ENCODE results near the gene SLC37A1. TPM values are rescaled to one million over a fixed set of nuclear protein-coding genes. Genes with fewer than 3 reads are reported as not detected.
A peak's percentile ranks its signal among the peaks of the same experiment; 100 is the strongest.

The SLC37A1 gene
- total RNA-seq, 3 donors from 2014 or later = 16.3 to 22.1 (median 20.2) TPM

DNA sequence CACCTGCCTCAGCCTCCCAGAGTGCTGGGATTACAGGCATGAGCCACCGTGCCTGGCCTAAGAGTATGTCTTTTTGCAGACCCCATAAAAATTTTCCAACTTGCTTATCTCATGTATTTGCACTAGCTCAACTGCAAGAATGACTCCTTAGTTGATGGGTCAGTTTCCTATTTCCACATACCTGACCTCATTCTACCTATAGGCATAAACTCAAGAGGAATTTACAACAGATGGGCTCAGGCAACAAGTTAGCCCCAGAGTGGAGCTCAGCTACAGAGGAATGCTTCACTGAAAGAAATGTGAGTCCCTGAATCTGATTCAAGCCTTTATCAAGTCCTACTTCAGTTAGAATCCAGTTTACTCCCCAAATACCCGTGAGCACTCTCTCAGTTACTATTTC, 5.3 kb upstream of the SLC37A1 start:
- no peaks in the 10 kb centered on the region for H3K9me3 Mint-ChIP-seq
- H3K4me3 Mint-ChIP-seq = no peak overlapping the region
- H3K4me1 Mint-ChIP-seq (ENCODE audit: low read depth) = peaks cover 3% of the 10 kb centered on the region
- ATAC-seq (no peak), DNase-seq (no peak)
- H3K27me3 Mint-ChIP-seq (ENCODE audit: low read depth) = no peaks in the 10 kb centered on the region
- H3K36me3 Mint-ChIP-seq (ENCODE audit: insufficient read depth) = no peaks in the 10 kb centered on the region

DNA sequence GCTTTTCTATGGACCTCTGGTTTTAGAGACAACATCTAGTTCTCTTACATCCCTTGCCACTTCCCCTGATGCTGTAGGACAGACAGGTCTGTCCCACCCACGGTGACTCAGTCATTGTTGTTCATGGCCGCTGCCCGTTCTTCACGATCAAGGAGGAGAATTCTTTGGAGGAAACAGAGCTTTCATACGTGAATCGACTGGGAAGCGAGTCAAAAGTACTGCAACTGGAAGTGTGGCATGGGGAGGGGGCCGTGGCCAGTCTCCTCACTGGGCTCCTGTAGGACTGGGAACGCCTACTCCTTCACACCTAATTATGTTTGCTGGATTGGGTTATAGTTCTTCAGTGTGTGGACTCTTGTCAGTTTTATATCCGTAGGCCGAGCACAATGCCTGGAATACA, 4.4 kb upstream of the SLC37A1 start:
- Mint-ChIP-seq H3K4me1 (ENCODE audit: low read depth) (no peaks in the 10 kb centered on the region), H3K9me3 (no peaks in the 10 kb centered on the region), H3K4me3 (no peak overlapping the region), H3K36me3 (ENCODE audit: insufficient read depth) (no peaks in the 10 kb centered on the region), H3K27me3 (ENCODE audit: low read depth) (no peaks in the 10 kb centered on the region)
- ATAC-seq (no peak), DNase-seq (no peak)

DNA sequence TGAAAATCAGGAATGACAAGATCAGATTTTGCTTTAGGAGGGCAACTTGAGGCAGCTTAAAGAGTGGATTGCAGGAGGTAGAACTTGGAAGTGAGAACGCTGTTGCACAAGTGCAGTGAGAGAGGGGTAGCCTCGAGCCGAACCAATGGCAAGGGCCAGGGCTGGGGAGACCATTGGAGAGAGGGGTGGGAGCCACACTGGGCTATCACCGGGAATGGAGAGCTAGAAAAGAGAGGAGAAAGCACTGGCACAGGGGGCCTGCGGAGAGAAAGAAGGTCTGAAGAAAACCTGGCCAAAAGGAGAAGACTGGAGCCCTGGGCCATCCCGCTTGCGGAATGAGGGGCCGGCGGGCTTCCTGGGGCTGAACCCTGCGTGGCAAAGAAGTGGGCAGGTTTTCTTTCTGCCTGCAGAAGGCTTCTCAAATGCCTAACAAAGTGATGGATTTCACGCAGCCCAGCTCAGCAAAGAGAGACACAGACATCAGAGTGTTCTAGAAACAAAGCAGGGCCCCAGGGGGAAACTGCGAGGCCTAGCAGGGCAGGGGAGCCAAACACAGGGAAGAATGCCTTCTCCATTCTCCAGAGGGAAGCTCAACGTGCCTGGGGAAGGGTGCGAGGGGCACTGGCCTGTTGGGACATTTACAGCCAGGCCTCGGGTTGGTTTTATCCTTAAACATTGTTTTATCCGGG, 1.2 kb upstream of the SLC37A1 start:
- Mint-ChIP-seq H3K4me1 (ENCODE audit: low read depth) (peaks cover 23% of the 10 kb centered on the region), H3K4me3 (peak overlapping the region; percentile 82), H3K9me3 (no peaks in the 10 kb centered on the region), H3K36me3 (ENCODE audit: insufficient read depth) (peaks cover 6% of the 10 kb centered on the region), H3K27me3 (ENCODE audit: low read depth) (no peaks in the 10 kb centered on the region)
- ATAC-seq (no peak), DNase-seq (no peak)

DNA sequence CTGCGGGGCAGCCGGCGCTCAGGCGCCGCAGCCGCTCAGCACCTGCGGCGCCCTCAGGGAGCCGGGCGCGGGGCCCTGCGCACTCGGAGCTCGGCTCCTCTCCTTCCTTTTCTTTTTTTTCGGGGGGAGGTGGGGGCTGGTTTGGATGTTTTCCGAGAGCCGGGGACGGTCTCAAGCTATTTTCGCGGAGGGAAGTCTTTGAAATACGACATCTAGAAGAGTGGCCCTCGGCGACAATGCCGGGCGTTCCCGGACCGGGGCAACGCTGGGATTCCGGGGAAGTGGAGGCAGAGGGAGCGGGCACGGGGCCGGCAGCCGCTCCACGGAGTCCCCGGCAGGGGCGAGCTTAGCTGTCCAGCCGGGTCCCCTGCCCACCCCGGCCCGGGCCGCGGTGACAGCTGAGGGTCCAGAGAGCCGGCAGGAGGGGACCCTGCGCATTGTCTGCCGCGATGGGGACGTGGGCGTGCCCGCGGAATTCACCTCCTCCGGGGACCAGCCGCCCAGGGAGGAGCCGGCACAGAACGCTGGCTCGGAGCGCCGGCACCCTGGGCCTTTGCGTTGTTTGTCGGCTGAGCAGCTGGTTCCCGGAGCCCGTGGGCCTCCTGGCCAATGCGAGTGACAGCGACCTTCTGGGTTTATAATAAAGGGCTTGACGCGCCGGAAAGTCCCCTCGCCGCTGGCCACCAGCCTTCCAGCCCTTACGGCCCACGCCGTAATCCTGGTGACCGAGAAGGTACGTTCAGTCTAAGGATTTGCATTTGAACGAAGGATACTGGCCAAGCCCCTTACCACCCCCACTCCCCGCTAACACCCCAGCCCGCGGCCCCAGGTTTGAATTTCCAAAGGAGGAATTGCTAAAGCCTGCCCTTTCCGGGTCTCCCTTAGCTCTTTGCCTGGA, 582 bp downstream of the SLC37A1 start:
- ATAC-seq = peak; percentile 81
- peak; percentile 66 for DNase-seq
- no peaks in the 10 kb centered on the region for H3K27me3 Mint-ChIP-seq (ENCODE audit: low read depth)
- H3K4me3 Mint-ChIP-seq = peak overlapping the region; percentile 84
- peaks cover 15% of the 10 kb centered on the region for H3K36me3 Mint-ChIP-seq (ENCODE audit: insufficient read depth)
- H3K4me1 Mint-ChIP-seq (ENCODE audit: low read depth) = peaks cover 25% of the 10 kb centered on the region
- H3K9me3 Mint-ChIP-seq = no peaks in the 10 kb centered on the region

DNA sequence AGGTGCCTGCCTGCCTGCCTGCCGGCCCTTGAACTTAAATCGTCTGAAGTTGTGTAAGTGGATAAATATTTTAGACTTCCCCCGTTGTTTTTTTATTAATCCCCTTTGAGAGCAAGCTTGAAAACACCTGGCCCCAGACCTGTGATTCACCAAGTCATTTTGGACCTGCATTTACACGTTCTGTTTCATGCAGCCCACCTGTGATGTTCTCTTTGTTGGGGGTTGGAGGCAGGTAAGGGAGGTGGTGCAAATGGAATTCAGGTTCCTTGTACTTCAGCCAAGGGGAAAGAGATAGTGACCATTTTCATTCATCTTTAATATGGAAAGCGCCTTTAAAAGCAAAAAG, 1.2 kb downstream of the SLC37A1 start:
- Mint-ChIP-seq H3K4me3 (peak overlapping the region; percentile 84), H3K27me3 (ENCODE audit: low read depth) (no peaks in the 10 kb centered on the region), H3K4me1 (ENCODE audit: low read depth) (peaks cover 25% of the 10 kb centered on the region), H3K36me3 (ENCODE audit: insufficient read depth) (peaks cover 20% of the 10 kb centered on the region), H3K9me3 (no peaks in the 10 kb centered on the region)
- ATAC-seq (no peak), DNase-seq (no peak)

DNA sequence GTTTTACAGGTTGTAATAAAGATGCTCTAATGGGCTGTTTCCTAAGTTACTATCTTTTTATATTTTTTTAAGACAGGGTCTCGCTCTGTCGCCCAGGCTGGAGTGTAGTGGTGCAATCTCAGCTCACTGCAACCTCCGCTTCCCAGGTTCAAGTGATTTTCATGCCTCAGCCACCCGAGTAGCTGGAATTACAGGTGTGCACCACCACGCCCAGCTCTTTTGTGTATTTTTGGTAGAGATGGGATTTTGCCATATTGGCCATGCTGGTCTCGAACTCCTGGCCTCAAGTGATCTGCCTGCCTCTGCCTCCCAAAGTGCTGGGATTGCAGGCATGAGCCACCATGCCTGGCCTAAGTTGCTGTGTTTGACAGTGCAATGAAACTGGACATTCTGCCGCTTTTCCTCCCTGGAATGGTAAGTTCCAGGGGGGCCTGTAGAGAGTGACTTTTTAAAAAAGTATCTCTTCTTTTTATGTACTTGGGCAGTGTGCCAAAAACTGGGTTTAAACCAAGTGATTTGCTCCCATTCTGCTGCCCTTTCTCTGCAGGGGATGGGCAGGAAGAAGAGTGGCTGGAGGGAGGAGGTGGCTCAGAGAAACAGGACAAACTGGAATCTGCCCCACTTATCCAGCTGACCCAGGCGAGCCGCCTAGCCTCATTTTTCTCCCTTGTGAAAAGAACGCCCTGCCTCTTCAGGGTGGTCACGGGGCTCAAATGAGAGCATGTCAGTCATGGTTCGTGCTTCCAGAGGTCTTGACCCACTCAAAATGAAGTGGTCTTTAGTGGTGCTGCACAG, 2.3 kb downstream of the SLC37A1 start:
- H3K9me3 Mint-ChIP-seq = no peaks in the 10 kb centered on the region
- DNase-seq = no peak
- peaks cover 25% of the 10 kb centered on the region for H3K4me1 Mint-ChIP-seq (ENCODE audit: low read depth)
- H3K27me3 Mint-ChIP-seq (ENCODE audit: low read depth) = no peaks in the 10 kb centered on the region
- H3K36me3 Mint-ChIP-seq (ENCODE audit: insufficient read depth) = peaks cover 26% of the 10 kb centered on the region
- no peak for ATAC-seq
- H3K4me3 Mint-ChIP-seq = peak overlapping the region; percentile 84

DNA sequence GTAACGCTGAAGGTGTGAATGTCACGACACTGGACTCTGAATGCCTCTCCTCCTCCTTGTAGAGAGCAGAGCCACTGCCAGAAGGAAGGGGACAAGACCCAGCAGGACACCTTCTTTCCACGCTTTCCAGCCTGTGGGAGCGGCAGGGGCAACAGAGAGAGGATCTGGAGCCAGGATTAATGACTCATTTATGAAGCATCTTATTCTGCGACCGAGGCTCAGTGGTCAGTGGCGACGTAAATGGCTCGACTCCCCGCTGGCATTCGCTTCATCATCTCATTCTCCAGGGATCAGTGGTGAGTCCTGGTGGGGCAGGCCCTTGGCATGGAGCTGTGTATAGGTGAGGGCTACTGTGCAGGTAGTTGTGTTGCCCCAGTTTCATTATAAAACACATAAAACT, 4.6 kb downstream of the SLC37A1 start:
- peaks cover 25% of the 10 kb centered on the region for H3K4me1 Mint-ChIP-seq (ENCODE audit: low read depth)
- DNase-seq (no peak), ATAC-seq (no peak)
- H3K4me3 Mint-ChIP-seq = no peak overlapping the region
- peaks cover 29% of the 10 kb centered on the region for H3K36me3 Mint-ChIP-seq (ENCODE audit: insufficient read depth)
- H3K9me3 Mint-ChIP-seq = no peaks in the 10 kb centered on the region
- H3K27me3 Mint-ChIP-seq (ENCODE audit: low read depth) = no peaks in the 10 kb centered on the region

DNA sequence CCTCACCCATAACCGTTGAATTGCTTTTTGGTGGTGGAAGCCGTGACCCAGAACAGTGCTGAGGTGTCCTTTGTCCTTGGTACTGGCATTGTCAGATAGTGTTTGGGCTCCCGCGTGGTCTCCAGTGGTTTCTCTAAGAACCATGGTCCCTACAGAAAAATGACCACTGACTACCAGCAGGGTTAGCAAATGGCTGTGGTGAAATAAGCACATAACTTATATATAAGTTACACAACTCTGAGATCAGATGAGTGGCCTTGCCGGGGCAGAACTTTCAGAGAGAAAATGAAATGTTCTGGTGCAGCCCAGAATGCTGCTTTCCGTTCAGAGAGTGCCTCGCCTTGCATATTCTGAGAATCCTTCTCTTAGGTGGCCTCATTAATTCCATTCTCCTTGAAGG, 5.0 kb downstream of the SLC37A1 start:
- H3K4me1 Mint-ChIP-seq (ENCODE audit: low read depth) = peaks cover 25% of the 10 kb centered on the region
- H3K27me3 Mint-ChIP-seq (ENCODE audit: low read depth) = no peaks in the 10 kb centered on the region
- no peak for ATAC-seq
- no peaks in the 10 kb centered on the region for H3K9me3 Mint-ChIP-seq
- H3K36me3 Mint-ChIP-seq (ENCODE audit: insufficient read depth) = peaks cover 29% of the 10 kb centered on the region
- H3K4me3 Mint-ChIP-seq = no peak overlapping the region
- no peak for DNase-seq

DNA sequence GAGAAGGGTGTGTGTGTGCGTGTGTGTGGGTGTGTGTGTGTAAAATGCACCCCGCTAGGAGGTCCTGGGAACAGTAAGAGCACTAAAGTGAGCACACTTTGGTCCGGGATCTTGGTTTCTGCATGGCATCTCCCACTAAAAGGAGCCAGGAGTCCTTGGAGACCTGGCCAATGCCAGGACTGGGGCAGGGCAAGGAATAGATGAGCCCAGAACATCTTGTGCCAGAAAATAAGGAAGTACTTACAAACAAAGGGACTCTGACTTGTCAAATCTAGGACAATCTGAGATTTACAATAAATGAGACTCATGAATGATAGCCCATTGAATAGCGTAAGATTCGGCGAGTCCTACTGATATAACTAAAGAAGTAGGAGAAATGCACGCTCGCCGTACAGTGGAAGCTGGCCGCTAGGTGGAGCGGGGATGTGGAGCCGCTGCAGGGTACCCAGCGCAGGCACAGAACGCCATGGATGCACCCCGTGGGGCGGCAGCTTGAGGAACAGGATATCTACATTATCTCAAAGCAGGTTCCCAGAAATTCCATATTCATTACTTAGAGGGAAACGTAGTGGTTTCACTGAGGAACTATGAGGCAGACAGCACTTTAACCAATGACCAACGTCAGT, 7.1 kb downstream of the SLC37A1 start:
- no peaks in the 10 kb centered on the region for H3K27me3 Mint-ChIP-seq (ENCODE audit: low read depth)
- no peak overlapping the region for H3K4me3 Mint-ChIP-seq
- peaks cover 33% of the 10 kb centered on the region for H3K4me1 Mint-ChIP-seq (ENCODE audit: low read depth)
- ATAC-seq (no peak), DNase-seq (no peak)
- H3K36me3 Mint-ChIP-seq (ENCODE audit: insufficient read depth) = peaks cover 36% of the 10 kb centered on the region
- no peaks in the 10 kb centered on the region for H3K9me3 Mint-ChIP-seq

DNA sequence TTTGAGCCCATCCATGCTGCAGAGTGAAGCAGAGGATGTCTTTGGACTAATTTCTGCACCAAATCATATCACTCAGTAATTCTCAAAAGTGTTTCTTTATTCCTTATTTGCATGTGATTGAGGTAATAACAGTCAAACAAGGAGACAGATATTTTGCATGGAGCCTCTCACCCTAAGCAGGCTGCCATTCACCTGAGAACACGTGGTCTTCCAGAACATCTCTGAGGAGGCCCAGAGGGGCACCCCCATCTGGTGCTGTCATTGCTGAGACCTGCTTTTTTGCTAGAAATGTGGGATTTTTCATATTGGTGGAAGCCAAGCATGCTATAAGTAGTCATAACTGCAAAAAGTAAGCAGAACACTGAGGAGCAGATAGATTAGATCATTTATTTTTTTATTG, 7.7 kb downstream of the SLC37A1 start:
- H3K9me3 Mint-ChIP-seq = no peaks in the 10 kb centered on the region
- no peak for DNase-seq
- no peak overlapping the region for H3K4me3 Mint-ChIP-seq
- peaks cover 39% of the 10 kb centered on the region for H3K36me3 Mint-ChIP-seq (ENCODE audit: insufficient read depth)
- no peaks in the 10 kb centered on the region for H3K27me3 Mint-ChIP-seq (ENCODE audit: low read depth)
- no peak for ATAC-seq
- H3K4me1 Mint-ChIP-seq (ENCODE audit: low read depth) = peaks cover 35% of the 10 kb centered on the region

DNA sequence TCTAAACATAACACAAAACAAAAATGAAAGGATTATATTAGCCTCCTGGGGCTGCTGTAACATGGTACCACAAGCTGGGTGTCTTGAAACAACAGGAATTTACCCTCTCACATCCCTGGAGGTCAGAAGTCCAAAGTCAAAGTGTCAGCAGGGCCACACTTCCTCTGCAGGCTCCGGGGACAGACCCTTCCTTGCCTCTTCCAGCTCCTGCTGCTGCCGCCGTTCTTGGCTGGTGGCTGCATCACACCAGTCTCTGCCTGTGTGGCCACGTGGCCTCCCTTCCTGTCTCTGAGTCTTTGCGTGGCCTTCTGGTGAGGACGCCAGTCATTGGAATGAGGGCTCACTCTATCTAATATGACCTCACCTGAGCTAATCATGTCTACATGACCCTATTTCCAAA, 8.2 kb downstream of the SLC37A1 start:
- ATAC-seq = no peak
- peaks cover 39% of the 10 kb centered on the region for H3K36me3 Mint-ChIP-seq (ENCODE audit: insufficient read depth)
- DNase-seq = no peak
- no peaks in the 10 kb centered on the region for H3K27me3 Mint-ChIP-seq (ENCODE audit: low read depth)
- H3K4me1 Mint-ChIP-seq (ENCODE audit: low read depth) = peaks cover 37% of the 10 kb centered on the region
- H3K9me3 Mint-ChIP-seq = no peaks in the 10 kb centered on the region
- H3K4me3 Mint-ChIP-seq = no peak overlapping the region

DNA sequence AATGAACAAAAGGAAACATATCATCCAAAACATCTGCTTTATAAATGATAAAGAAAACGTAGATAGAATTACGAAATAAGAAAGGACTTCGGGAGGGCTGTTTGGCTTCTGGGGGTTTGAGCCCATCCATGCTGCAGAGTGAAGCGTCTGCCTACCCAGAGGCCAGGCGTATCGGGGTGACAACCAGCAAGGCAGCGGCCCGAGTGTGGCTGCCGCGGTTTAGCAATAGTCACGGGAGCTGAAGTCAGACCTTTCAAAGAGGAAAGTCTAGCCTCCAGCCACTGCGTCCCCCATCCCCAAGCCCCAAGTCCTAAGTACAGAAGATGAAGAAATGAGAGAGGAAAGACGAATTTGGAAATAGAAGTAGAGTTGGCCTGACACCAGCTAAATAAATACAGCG, 8.6 kb downstream of the SLC37A1 start:
- DNase-seq (no peak), ATAC-seq (no peak)
- no peak overlapping the region for H3K4me3 Mint-ChIP-seq
- H3K9me3 Mint-ChIP-seq = no peaks in the 10 kb centered on the region
- H3K27me3 Mint-ChIP-seq (ENCODE audit: low read depth) = no peaks in the 10 kb centered on the region
- peaks cover 34% of the 10 kb centered on the region for H3K36me3 Mint-ChIP-seq (ENCODE audit: insufficient read depth)
- peaks cover 36% of the 10 kb centered on the region for H3K4me1 Mint-ChIP-seq (ENCODE audit: low read depth)

DNA sequence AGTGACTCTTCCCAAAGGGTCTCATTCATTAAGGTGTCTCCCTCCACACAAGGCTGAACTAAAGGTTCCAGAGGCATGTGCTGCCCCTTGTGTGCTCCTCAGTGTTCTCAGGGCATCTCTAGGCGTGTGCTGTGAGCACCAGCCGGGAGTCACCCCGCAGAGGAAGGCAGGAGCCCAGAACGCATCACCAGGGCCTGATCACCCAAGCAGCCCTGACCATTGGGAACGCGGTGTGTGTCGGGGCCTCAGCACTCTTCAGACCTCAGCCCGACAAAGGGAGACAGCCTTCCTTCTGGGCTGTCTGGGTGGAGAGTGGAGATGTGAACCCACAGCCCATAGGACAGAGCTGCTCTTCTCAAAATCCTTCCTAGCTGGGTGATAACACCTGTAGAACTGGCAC, 9.1 kb downstream of the SLC37A1 start:
- Mint-ChIP-seq H3K4me1 (ENCODE audit: low read depth) (peaks cover 40% of the 10 kb centered on the region), H3K4me3 (no peak overlapping the region), H3K27me3 (ENCODE audit: low read depth) (no peaks in the 10 kb centered on the region), H3K9me3 (no peaks in the 10 kb centered on the region), H3K36me3 (ENCODE audit: insufficient read depth) (peaks cover 34% of the 10 kb centered on the region)
- ATAC-seq (no peak), DNase-seq (no peak)

DNA sequence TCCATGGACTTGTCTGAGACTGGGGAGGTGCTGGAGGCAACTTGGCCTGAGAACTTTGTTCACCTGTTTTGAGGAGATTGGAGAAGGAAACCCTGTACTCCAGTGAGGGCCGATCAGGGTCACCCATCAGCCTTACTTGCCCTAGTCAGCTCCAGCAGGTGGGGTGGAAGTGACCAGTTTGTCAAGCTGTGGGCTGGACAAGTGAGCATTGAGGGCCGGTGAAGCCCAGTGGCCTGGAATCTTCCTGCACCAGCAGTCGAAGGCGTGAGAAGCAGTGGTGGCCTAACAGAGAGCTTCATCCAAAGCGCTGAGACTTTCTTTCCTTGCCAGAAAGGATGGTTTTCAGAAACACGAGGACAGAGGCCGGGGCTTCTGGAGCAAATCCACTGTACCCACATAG, 9.6 kb downstream of the SLC37A1 start:
- Mint-ChIP-seq H3K36me3 (ENCODE audit: insufficient read depth) (peaks cover 34% of the 10 kb centered on the region), H3K4me1 (ENCODE audit: low read depth) (peaks cover 45% of the 10 kb centered on the region)
- no peak for DNase-seq

More for the DNA sequence above, 9.6 kb downstream of the SLC37A1 start:
- Mint-ChIP-seq H3K4me3 (no peak overlapping the region), H3K9me3 (no peaks in the 10 kb centered on the region), H3K27me3 (ENCODE audit: low read depth) (no peaks in the 10 kb centered on the region)
- no peak for ATAC-seq

All from activated T-cell treated with anti-CD3 and anti-CD28 coated beads, Interleukin-2, amount 50 U/mL, for 4 hours (primary cell).